ENCODE data around the gene LDHD.

Gene LDHD

DNA sequence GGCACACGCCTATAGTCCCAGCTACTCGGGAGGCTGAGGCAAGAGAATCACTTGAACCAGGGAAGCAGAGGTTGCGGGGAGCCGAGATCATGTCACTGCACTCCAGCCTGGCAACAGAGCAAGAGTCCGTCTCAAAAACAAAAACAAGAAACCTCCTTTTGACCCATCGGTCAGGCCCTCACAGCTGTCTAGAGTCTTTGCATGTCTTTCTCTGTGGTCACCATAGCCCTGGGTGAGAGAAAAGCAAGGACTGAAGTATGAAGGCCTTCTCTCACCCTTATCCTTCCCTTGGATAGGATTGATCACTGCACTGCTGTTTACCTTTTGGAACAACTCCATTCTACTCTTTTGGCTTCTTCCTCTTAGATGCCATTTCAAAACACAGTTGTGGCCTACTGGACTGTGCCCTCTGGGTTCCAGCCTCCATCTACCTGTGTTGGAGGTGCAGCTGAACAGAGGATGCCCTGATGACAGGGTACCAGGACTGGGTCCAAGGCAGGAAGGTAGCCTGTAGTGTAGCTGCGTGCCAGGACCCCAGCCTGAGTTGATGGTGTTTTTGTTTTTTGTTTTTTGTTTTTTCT lies 37.1 kb downstream of the LDHD start:
- DNase-seq = no peak

DNA sequence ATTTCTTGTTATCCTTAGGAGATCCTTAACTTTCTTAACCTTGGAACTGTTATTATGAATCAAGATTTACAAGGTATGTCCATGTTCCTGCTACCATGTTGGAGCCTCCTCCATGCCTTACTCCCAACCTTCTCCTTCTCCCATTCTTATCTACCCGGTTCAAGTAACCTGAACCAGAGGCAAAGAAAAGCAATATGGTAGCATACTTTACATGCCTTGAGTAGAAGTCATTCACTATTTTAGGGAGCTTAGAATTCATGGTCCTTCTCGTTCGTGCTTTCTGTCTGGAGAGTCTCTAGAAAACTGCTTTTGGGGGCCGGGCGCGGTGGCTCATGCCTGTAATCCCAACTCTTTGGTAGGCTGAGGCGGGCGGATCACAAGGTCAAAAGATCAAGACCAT lies 37.7 kb downstream of the LDHD start:
- DNase-seq = no peak

DNA sequence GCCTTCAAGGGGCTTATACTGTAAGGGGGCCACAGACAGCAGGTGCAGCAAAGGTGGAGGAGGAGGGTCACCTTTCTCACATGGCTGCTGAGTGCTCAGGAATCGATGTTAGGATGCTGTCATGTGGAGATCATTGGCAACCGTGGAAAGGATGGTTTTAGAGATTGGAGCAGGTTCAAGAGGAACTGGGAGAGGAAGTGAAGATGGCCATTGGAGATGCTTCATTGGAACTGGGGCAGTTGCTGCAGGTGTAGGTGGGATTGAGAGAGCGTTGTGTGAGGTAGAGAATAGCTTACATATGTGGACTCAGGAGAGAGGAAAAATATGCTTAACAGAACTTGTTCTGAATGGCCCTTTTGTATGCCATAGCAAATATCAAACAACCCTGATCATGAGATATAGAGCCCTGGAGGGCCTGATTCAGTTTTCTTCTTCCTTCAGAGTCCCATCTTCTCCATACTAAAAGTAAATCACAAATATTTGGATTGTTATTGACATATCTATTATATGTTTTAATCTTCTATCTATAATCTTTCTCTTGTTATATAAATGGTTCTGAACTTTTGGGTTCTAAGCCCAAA lies 40.8 kb downstream of the LDHD start:
- no peak for DNase-seq

DNA sequence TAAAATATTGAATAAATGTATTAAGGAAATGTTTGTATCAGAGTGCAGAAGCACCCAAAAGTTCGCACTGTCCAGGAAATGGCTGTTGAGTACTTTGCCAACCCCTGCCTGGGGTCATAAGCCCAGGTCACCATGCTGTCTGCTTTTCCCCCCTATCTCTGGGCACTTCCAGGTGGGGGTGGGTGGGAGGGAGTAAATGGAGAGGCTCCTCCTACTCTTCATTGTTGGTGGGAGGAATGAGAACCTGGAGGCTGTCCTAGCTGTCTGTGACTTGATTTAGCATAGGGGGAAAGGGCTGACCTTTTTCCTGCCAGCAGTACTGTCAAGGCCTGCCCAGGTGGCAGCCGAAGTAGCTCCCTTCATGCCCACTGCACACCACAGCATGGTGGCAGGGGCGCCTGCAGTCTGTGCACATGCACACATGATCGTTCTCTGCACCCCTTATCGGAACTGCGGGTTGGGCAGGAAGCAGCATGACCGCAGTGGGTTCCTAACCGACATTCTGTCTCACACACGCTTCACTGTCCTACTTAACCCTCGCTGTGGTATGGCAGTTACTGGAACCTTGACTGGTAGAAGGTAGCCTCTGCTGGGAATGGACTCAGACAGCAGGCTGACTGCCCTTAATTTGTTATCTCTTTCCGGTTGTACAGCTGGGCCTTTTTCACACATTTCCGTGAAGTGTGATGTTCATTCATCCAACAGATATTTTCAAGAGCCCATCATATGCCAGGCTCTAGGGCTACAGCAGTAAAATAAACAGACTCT lies 41.5 kb downstream of the LDHD start:
- DNase-seq = peak; percentile 10 to 17

DNA sequence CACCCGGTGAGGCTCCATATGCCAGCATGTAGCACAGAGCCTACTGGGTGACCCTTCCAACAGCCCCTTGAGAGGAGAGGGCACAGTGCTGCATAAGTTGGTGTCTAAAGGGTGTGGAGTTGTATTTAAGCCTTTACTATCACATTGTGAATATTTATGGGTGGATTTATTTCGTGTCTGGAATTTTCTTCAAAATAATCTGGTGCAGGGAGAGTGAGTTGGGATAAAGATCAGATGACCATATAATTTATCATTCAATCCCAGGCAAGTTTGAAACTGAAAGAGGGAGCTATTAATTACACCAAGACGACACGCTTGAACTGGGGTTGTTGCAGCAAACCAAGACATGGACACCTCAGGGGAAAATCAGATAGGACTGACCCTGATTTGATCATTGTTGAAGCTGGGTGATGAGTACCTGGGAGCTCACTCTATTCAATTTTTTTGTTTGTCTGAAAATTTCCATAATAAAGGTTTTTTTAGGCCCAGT lies 42.2 kb downstream of the LDHD start:
- no peak for DNase-seq

DNA sequence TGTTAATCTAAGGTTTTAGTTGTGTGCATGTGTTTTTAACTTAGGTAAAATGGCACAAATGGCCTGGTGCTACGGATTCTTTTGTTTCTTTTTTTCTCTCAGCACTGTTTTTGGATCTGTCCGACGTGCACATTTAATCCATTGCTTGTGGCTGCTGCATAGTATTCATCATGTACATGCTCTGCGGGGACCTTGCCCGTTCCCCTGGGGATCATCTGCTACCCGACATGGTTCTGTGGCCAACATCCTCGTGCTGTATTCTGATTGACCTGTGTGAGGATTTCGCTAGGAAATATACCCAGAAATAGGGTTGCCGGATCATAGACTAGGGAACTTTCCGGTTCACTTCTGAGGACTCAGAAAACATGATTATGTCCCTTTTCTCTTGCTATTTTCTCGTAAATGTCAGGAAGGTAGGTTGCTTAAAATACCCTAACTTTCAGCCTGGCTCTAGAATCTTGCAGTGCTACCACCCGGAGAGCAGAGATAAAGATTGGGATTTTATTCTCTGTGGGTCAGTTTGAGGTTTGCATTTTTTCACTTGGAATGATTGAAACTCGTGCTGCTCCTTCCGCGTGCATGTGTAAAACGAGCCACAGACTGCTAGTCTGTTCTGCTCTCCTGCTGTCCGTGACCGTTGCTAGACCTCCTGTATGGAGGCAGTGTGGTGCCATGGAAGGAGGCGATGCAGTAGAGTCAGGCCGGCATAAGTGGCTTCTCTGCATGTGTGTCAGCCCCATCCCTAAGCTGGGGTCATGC lies 42.9 kb downstream of the LDHD start:
- DNase-seq = no peak

DNA sequence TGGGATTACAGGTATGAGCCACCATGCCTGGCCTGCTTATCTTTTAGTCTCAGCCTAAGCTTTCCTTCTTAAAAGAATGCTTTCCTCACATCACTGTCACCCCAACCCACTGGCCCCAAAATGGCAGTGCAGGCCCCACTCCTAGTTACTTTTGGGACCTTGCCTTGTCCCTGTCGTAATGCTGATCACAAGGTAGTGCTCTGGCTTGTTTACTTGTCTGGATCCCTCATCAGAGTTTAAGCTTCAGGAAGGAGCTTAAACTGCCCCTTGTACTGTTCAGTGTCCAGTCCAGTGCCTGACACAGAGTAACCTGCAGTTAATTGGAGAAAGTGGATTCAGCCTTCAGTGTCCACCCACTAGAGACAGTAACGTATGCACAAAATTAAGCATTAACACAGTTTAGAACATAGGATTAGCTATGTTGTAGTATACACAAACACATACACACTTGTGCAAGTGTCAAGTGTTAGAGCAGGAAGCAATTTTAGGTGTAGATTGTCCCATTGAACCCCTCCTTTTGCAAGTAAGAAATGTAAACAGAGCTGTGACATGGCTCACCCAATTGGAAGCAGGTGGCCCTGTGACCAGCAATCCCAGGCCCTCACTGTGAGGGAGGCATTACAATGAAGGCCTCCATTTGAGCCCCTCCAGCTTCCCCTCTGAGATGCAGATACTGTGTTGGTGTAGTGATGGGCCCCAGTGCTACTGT lies 44.2 kb downstream of the LDHD start:
- DNase-seq = no peak

DNA sequence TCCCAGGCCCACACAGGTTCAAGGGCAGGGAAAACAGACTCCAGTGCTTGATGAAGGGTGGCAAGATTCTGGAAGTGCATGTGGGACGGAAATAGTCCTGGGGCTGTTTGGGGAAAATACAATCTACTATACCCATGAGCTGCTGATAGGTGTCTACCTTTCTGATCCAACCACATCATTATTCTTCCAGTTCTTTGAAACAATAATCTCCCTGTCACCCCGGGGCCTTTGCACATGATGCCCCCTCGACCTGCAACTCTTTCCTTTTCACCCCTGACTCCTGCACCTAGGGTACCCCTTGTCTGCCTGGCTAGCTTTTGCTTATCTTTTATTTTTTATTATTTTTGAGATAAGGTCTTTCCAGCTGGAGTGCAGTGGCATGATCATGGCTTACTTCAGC lies 45.0 kb downstream of the LDHD start:
- DNase-seq = no peak

DNA sequence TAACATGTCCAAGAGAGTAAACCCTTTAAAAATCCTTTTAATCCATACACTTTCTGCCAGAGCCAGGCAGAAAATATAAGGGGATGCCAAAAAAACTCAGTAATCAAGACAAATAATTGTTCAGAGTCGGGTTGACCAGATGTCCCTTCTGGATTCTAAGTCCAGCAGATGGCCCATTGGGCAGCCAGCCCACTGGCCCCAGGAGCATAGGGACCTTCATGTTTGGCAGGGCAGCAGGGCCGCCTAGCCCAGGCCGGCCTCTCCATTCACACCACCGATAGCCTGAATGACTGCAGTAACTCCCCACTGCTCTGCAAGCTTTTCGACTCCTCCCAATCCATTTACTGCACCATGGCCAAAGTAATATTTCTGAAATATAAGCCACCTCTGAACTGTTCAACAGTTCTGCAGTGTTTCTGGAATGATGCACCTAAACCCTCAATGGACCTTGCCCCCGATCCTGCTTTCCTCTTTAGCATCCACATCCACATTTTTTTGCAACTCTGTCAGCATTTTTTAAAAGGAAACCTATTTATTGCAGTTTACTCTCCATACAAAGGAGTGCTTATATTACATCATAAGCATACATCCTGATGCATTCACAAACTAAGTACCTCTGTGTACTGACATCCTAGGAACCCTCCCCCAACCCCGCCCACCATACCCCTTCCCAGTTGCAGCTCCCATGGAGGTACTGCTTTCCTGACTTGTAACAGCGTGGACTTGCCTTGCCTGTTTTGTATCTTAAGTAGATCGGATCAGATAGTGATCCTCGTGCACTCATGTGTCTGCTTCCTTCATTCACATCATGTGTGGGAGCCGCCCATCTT lies 46.4 kb downstream of the LDHD start:
- DNase-seq = no peak

DNA sequence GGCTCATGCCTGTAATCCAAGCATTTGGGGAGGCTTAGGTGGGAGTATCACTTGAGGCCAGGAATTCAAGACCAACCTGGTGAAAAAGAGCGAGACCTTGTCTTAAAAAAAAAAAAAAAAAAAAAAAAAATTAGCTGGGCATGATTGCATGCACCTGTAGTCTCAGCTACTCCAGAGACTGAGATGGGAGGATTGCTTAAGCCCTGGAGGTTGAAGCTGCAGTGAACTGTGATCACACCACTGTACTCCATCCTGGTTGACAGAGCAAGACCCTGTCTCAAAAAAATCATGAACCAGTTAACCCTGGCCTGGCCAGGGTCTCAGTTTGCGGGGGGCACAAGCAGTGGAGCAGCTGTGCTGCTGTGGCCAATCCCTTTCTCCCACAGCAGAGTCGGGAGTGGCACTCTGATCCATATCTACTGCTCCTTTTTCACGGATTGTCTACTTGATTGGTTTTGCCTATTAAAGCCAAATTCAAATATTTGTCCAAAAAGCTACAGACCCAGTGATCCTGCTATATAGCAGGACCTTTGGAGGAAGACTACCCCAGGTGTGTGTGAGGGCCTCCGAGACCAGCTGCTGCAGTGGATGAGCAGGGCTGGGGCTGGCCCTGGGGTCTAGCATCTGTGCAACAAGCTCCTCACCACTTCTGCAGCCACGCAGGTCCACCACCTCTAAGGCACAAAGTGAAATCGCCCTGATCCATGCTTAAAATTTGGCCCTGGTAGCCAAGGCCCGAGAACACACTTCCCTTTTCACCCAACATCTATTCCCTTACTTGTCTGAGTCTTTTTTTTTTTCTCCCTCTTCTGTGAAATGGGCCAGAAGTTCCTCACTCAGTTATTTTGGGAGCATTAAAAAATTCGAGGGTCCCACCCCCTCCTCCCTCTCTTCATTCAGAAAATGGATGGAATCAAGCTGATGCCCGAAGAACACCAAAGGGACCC lies 48.2 kb downstream of the LDHD start:
- no peak for DNase-seq

DNA sequence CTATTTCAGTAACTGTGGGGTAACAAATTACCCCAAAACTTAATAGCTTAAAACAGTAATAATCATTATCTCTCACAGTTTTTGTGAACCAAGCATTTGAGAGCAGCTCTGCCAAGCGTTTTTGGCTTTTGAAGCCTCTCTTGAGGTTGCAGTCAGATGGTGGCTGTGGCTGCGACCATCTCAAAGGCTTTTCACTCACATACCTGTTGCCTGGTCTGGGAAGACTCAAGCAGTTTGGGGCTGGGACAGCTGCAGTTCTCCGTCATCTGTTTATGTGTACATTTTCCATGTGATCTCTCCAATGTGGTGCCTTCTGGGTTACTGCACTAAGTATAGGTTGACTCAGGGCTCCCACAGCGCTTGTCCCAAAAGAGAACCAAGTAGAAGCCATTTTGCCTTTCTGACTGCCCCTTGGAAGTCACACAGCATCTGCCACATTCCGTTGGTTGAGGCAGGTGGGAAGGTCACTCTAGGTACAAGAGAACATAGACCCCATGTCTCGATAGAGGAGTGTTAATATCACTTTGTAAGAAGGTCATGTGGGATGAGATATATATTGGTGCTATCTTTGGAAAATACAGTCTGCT lies 49.6 kb downstream of the LDHD start:
- no peak for DNase-seq

DNA sequence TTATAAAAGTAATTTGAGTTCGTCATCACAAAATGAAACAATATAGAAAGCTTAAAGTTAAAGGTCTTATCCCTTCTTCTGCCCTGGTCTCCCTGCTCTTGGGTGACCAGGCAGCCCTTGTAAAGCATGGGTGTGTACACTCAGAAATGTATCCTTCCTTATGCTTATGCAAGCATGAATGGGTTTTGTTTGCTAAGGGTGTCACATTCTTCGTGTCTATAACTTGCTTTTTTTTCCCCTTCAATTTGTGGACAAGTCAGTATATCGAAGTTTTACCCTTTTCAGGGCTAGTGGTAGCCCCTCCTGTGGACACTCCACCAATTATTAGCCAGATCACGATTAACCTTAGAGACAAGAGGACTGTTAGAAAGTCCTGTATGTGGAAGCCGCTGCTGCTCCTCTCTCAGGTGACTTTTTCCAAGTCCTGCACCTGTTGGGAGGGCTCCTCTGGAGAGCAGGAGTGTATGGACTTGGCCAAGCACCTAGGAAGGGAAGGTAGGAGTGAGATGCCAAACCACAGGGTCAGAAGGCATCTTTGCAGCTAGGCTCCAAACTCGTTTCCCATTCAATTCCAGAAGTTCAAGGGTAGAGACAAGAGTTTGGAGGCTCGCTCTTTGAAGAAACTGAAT lies 50.9 kb downstream of the LDHD start:
- peak; percentile 11 to 15 for DNase-seq

DNA sequence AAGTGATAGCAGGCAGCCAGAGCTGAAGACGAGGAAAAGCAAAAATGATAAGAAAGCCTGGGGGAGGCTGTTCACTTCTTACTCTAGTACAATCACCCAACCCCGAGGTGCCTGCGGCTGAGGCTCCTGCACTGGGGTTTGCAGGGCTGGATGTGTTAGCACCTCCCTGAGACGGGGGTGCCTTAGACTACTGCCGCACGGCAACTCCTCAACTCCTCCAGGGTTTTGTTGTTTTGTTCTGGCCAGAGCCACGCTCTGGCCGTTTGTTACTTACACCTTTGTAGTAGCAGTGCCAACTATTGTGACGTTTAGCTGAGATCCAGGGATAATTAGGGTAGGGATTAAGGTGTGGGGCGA lies 51.5 kb downstream of the LDHD start:
- DNase-seq = no peak

DNA sequence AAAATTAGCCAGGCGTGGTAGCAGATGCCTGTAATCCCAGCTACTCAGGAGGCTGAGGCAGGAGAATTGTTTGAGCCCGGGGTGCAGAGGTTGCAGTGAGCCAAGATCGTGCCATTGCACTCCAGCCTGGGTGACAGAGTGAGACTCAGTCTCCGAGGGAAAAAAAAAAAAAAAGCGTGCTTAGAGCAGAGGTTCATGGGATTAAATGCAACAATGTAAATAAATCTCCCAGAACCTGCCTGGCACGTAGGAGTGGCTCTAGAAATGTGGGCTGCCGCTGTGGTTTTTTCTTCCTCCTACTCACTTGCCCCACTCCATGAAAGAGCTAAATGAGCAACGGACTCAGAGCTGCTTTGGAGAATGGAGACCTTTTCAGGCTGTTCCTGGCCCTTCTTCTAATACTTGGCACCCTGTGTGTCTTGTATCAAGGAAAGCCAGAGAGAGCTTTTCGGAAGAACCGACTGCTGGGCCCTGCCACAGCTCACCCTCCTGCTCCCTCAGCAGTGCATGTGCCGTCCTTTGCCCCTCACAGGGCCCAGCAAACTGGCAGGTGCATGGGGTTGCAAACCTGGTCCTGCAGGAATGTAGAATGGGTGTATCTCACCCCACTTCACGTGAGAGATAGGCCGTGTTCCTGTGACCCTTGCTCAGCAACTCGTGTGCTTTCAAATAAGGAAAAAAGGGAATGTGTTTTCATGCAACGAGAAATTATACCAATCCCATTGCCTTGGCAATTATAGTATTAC lies 52.0 kb downstream of the LDHD start:
- peak; percentile 48 to 59 for DNase-seq

DNA sequence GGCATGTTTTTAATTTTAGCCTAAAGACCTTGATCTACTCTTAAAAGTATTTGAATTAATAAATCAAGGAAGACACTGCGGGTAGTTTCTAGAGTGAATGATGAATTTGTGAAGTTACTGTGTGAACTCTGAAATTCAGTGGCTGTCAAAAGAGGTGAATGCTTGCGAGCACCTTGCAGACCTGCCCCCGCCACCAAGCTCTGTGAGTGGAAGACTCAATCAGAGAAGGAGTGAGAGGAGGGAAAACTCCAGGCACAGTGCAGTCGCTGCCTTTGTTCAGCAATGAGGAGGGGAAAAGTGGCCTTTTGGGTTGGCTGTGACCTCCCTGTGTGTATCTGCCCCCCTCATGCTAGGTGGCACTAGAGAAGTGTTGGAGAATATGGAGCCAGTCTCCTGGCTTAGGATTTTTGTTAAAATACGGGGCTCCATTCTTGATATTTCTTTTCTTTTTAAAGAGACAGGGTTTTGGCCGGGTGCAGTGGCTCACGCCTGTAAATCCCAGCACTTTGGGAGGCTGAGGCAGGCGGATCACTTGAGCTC lies 53.0 kb downstream of the LDHD start:
- no peak for DNase-seq

DNA sequence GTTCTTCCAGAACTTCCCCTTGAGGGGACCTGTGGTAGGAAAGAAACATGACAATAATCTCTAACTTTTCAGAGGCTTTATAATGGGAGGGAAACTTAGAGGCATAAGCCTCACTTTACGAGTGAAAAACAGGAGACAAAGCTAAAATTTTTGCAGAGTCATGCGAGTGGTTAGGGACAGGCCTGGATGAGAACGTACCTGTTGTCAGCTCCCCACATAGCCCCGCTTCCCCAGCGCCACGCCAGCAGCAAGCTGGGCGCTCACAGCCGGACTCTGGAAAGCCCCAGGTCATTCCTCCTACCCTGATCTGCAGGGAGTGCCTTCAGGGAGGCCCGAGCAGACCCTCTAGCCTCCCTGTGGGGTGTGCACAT lies 53.6 kb downstream of the LDHD start:
- no peak for DNase-seq

DNA sequence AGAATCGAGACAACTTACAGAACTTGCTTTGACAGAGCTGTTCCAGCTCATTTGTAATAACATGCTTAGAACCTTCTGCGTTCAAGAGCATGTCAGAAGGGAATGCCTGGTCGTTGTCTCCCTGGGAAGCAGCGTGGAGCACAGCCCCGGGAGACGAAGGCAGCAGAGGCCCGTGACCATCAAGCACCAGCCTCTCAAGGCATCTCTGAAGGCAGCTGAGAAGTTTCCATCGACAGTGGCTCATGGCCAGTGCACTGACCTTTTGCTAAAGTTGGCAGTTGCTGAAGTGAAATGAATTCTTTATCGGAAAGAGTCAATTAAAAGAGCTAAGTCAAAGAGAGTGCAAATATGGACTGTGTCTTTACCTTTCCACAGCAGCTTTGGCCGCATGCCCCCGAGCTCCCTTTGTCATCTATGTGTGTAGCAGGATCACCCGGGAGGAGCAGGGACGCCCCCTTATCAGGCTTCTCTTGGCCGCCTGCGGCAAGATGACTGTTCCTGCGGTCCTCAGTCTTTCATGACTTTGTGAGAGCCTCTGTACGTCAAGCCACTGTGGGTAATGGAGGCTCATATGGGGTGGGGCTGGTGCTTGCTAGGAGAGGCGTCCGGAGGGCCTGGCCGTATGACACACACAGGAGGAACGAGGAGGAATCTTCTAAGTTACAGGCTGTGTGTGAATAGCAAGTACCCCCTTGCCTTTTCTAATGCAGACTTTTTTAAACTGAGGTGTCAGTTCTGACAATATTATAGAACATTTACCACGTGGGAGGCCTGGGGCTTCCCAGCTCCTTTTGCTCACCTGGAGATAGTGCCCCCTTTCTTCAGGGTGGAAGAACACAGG lies 54.2 kb downstream of the LDHD start:
- no peak for DNase-seq

Measured in inflammatory macrophage (primary cell).